Measurements from ENCODE around the gene NLRP5.

NLRP5 gene

DNA sequence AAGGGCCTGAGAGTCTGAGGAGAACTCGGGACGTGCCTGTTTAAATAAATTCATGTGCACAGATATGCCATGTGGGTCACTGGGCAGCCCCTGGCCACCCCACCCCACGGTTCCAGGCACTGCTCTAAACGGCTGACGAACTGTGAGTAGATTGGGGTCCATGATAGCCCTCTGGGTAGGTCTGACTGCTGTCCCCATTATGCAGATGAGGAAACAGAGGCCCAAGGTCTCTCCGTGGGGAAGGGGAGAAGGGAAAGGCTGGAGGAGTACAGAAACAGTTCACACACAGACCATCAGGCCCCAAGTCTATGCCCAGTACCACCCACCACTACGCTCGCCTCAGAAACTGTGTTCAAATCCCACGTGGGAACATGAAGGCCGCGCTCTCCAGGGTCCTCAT, 120.4 kb downstream of the NLRP5 start:
- H3K4me3 ChIP-seq (ENCODE audit: low read depth, low read length): no peak overlapping the region
- in situ Hi-C loops (cut with HindIII; ENCODE audit: low sequenced_read_pairs): no loop called here
- TF ChIP-seq, protein P1, sequence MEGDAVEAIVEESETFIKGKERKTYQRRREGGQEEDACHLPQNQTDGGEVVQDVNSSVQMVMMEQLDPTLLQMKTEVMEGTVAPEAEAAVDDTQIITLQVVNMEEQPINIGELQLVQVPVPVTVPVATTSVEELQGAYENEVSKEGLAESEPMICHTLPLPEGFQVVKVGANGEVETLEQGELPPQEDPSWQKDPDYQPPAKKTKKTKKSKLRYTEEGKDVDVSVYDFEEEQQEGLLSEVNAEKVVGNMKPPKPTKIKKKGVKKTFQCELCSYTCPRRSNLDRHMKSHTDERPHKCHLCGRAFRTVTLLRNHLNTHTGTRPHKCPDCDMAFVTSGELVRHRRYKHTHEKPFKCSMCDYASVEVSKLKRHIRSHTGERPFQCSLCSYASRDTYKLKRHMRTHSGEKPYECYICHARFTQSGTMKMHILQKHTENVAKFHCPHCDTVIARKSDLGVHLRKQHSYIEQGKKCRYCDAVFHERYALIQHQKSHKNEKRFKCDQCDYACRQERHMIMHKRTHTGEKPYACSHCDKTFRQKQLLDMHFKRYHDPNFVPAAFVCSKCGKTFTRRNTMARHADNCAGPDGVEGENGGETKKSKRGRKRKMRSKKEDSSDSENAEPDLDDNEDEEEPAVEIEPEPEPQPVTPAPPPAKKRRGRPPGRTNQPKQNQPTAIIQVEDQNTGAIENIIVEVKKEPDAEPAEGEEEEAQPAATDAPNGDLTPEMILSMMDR (IDR thresholded peaks at IDR 0.05; ENCODE audit: low read depth, low read length, missing control alignments): no peak

DNA sequence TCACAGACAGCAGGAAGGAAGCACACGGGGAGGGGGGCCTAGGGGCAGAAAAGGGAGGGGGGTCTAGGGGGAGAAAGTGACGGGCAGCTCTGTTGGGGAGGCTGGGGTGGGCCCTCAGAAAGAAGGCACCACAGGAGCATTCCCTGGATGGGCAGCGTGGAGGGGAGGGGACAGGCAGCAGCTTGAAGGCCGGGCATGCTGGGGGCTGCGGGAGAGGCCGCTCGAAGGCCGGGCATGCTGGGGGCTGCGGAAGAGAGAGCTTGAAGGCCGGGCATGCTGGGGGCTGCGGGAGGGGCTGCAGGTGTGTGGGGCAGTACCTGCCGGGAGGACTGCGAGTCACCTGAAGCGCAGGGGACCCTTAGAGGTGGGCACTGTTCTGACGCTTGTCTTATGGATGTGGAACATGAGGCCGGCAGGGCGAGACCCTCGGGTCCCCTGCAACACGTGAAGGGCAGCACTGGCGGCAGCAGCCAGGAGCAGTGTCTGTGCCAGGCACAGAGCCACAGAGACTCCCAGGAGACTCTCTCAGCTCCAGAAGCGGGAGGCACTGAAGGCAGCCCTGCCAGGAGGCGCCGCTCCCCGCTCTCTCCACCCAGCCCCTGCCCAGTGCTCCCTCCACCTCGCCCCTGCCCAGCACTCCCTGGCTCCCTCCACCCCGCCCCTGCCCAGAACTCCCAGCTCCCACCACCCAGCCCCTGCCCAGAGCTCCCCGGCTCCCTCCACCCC, 121.2 kb downstream of the NLRP5 start:
- no peak for DNase-seq (ENCODE audit: low read depth)

More for the DNA sequence above, 120.4 kb downstream of the NLRP5 start:
- DNase-seq (ENCODE audit: low read depth): no peak

DNA sequence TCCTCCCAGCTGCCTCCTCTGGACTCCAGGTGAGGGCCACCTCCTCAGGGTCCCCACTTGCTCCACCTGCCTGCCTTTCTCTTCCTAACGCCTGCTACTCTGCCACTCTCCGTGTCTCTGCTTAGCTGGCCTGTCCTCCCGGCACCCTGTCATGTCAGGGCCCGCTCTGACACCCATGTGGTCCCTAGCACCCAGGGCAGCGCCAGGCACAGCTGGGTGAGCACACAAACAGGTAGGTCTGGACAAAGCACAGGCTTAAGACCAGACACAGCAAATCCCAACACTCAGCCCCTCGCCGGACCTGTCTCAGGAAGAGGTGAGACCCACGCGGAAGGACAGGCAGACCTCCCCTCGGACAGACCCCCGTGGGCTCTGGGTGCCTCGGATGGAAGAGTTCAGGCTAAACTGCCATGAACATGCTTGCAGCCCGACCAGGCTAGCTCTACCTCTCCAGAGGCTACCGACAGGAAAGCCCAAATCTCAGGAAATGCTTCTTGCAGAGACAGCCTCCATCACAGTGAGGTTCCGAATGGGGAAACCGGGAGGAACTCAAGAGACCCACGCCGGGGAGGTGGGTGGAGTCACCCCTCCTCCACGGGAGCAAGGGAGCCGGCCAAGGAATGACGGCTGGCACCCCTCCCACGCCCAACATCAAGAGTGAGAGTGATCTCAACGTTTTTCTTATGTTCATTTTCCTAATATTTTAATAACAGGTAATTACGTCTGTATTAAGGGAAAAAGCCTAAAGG, 122.0 kb downstream of the NLRP5 start:
- TF ChIP-seq, protein P1 (IDR thresholded peaks at IDR 0.05; ENCODE audit: low read depth, low read length, missing control alignments): no peak
- no peak overlapping the region for H3K4me3 ChIP-seq (ENCODE audit: low read depth, low read length)
- in situ Hi-C loops (cut with HindIII; ENCODE audit: low sequenced_read_pairs): no loop called here
- no peak for DNase-seq (ENCODE audit: low read depth)

More for the DNA sequence above, 121.2 kb downstream of the NLRP5 start:
- in situ Hi-C loops (cut with HindIII; ENCODE audit: low sequenced_read_pairs): no loop called here
- TF ChIP-seq, protein P1 (IDR thresholded peaks at IDR 0.05; ENCODE audit: low read depth, low read length, missing control alignments): no peak
- H3K4me3 ChIP-seq (ENCODE audit: low read depth, low read length): no peak overlapping the region

- in situ Hi-C loops (cut with HindIII; ENCODE audit: low sequenced_read_pairs): no loop called here
- TF ChIP-seq, protein P1 (IDR thresholded peaks at IDR 0.05; ENCODE audit: low read depth, low read length, missing control alignments): no peak
- DNase-seq (ENCODE audit: low read depth): no peak
- H3K4me3 ChIP-seq (ENCODE audit: low read depth, low read length): no peak overlapping the region
Observed at GRCh38 chr19:56109226-56109625, 122.7 kb downstream of the NLRP5 start.

GRCh38 chr19:56110515-56111448, 124.2 kb downstream of the NLRP5 start:
- TF ChIP-seq, protein P1 (IDR thresholded peaks at IDR 0.05; ENCODE audit: low read depth, low read length, missing control alignments): no peak
- no peak overlapping the region for H3K4me3 ChIP-seq (ENCODE audit: low read depth, low read length)
- DNase-seq (ENCODE audit: low read depth): no peak
- in situ Hi-C loops (cut with HindIII; ENCODE audit: low sequenced_read_pairs): no loop called here

Data from astrocyte of the cerebellum (primary cell).